ENCODE data around the gene VEZT.

Gene VEZT

DNA sequence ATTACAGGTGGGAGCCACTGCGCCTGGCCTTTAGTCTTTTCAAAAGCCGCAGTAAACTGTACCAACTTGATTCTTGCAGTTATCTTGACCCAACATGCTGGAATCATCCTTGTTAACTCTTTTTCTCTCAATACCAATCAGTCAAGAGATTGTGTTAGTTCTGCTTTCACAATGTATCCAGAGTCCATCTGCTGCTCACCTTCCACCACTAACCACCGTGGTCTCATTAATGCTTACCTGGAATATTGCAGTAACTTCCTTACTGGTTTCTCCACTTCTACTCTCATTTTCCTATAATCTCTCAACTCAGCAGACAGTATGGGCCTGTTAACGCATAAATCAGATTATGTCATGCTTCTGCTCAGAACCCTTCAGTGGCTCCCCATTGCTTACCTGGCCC, 62.2 kb downstream of the VEZT start:
- H3K36me3 ChIP-seq (ENCODE audit: control insufficient read depth, low read length) = peaks cover 83% of the 10 kb centered on the region
- no peaks in the 10 kb centered on the region for H3K27me3 ChIP-seq (ENCODE audit: control insufficient read depth, low read length)
- no peaks in the 10 kb centered on the region for H3K9me2 ChIP-seq (replicated peaks; ENCODE audit: control insufficient read depth, low read length)
- peaks cover 3% of the 10 kb centered on the region; the same call in 1 of the 2 replicates for H3K4me1 ChIP-seq (ENCODE audit: control insufficient read depth, low read length)
- no peak overlapping the region for H3K4me3 ChIP-seq (ENCODE audit: low read length)
- TF ChIP-seq, protein P1, sequence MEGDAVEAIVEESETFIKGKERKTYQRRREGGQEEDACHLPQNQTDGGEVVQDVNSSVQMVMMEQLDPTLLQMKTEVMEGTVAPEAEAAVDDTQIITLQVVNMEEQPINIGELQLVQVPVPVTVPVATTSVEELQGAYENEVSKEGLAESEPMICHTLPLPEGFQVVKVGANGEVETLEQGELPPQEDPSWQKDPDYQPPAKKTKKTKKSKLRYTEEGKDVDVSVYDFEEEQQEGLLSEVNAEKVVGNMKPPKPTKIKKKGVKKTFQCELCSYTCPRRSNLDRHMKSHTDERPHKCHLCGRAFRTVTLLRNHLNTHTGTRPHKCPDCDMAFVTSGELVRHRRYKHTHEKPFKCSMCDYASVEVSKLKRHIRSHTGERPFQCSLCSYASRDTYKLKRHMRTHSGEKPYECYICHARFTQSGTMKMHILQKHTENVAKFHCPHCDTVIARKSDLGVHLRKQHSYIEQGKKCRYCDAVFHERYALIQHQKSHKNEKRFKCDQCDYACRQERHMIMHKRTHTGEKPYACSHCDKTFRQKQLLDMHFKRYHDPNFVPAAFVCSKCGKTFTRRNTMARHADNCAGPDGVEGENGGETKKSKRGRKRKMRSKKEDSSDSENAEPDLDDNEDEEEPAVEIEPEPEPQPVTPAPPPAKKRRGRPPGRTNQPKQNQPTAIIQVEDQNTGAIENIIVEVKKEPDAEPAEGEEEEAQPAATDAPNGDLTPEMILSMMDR (IDR thresholded peaks at IDR 0.05; ENCODE audit: low read depth, low read length, poor library complexity, severe bottlenecking) = no peak
- TF ChIP-seq EZH2phosphoT487 (IDR thresholded peaks at IDR 0.05; ENCODE audit: borderline replicate concordance, low read length) = no peak
- H3K27ac ChIP-seq (ENCODE audit: low read depth, low read length) = no peak overlapping the region
- no peaks in the 10 kb centered on the region for H3K79me2 ChIP-seq (ENCODE audit: control insufficient read depth, low read length)
- H3K9me3 ChIP-seq (ENCODE audit: control insufficient read depth, insufficient read depth, low read length) = no peaks in the 10 kb centered on the region
- no peaks in the 10 kb centered on the region for H3F3A ChIP-seq (ENCODE audit: control insufficient read depth, insufficient read depth)
- no peak overlapping the region for H3K4me2 ChIP-seq (ENCODE audit: low read length)
- no peaks in the 10 kb centered on the region for H4K20me1 ChIP-seq (ENCODE audit: control insufficient read depth, insufficient read depth, low read depth, low read length)

DNA sequence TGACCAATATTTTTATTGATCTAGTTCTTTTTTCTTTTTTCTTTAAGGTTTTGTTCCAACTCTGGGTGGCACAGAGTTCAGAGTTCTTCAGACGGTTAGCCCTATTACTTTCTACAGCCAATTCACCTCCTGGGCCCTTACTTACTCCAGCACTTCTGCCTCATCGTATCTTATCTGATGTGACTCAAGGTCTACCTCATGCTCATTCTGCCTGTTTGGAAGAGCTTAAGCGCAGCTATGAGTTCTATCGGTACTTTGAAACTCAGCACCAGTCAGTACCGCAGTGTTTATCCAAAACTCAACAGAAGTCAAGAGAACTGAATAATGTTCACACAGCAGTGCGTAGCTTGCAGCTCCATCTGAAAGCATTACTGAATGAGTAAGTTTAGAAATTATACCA, 64.7 kb downstream of the VEZT start:
- 0 out of 2 replicates have a peak, but pooled peaks cover 2% of the 10 kb centered on the region for H3F3A ChIP-seq (ENCODE audit: control insufficient read depth, insufficient read depth)
- peaks cover 78% of the 10 kb centered on the region for H3K36me3 ChIP-seq (ENCODE audit: control insufficient read depth, low read length)

DNA sequence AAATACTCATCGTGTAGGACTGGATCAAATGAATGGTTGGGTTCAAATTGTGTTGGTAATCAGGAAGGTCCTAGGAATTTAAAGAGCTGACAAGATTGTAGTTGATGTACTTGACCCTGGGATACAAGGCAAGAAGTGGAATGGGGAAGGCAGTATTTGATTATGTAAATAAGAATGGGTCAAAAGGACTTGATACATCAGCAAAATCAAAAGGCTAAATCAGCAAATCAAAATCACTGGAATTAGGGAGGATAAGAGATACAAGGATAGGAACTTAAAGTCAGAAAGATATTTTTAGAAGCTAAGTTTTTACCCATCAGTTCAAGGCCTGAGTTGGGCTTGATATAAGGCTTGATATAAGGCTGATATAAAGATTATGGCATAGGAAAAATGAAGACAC, 65.8 kb downstream of the VEZT start:
- no peaks in the 10 kb centered on the region for H3K9me2 ChIP-seq (replicated peaks; ENCODE audit: control insufficient read depth, low read length)
- 0 out of 2 replicates have a peak, but pooled peaks cover 2% of the 10 kb centered on the region for H3F3A ChIP-seq (ENCODE audit: control insufficient read depth, insufficient read depth)
- H3K79me2 ChIP-seq (ENCODE audit: control insufficient read depth, low read length) = no peaks in the 10 kb centered on the region
- H3K9me3 ChIP-seq (ENCODE audit: control insufficient read depth, insufficient read depth, low read length) = no peaks in the 10 kb centered on the region
- no peak overlapping the region for H3K4me3 ChIP-seq (ENCODE audit: low read length)
- no peak overlapping the region for H3K4me2 ChIP-seq (ENCODE audit: low read length)
- peaks cover 80% of the 10 kb centered on the region for H3K36me3 ChIP-seq (ENCODE audit: control insufficient read depth, low read length)
- TF ChIP-seq, protein P1 (IDR thresholded peaks at IDR 0.05; ENCODE audit: low read depth, low read length, poor library complexity, severe bottlenecking) = no peak
- no peak for TF ChIP-seq EZH2phosphoT487 (IDR thresholded peaks at IDR 0.05; ENCODE audit: borderline replicate concordance, low read length)
- H4K20me1 ChIP-seq (ENCODE audit: control insufficient read depth, insufficient read depth, low read depth, low read length) = no peaks in the 10 kb centered on the region
- H3K4me1 ChIP-seq (ENCODE audit: control insufficient read depth, low read length) = peaks cover 3% of the 10 kb centered on the region; the same call in 1 of the 2 replicates
- H3K27me3 ChIP-seq (ENCODE audit: control insufficient read depth, low read length) = no peaks in the 10 kb centered on the region
- no peak overlapping the region for H3K27ac ChIP-seq (ENCODE audit: low read depth, low read length)

More for the DNA sequence above, 64.7 kb downstream of the VEZT start:
- no peaks in the 10 kb centered on the region for H3K9me2 ChIP-seq (replicated peaks; ENCODE audit: control insufficient read depth, low read length)
- no peaks in the 10 kb centered on the region for H3K27me3 ChIP-seq (ENCODE audit: control insufficient read depth, low read length)
- no peaks in the 10 kb centered on the region for H4K20me1 ChIP-seq (ENCODE audit: control insufficient read depth, insufficient read depth, low read depth, low read length)
- H3K4me2 ChIP-seq (ENCODE audit: low read length) = no peak overlapping the region
- peaks cover 3% of the 10 kb centered on the region; the same call in 1 of the 2 replicates for H3K4me1 ChIP-seq (ENCODE audit: control insufficient read depth, low read length)
- no peak overlapping the region for H3K27ac ChIP-seq (ENCODE audit: low read depth, low read length)
- no peak overlapping the region for H3K4me3 ChIP-seq (ENCODE audit: low read length)
- no peaks in the 10 kb centered on the region for H3K9me3 ChIP-seq (ENCODE audit: control insufficient read depth, insufficient read depth, low read length)
- no peak for TF ChIP-seq EZH2phosphoT487 (IDR thresholded peaks at IDR 0.05; ENCODE audit: borderline replicate concordance, low read length)
- TF ChIP-seq, protein P1 (IDR thresholded peaks at IDR 0.05; ENCODE audit: low read depth, low read length, poor library complexity, severe bottlenecking) = no peak
- H3K79me2 ChIP-seq (ENCODE audit: control insufficient read depth, low read length) = no peaks in the 10 kb centered on the region

All from DOHH2 (cell line).